DMS114 treated with DMSO at 0.1 percent for 48 hours (cell line): ENCODE data around the gene BACH1.

Source experiments
- DNase-seq: peaks from one replicate; lab custom pipeline; 2025; ENCODE audit not compliant: unreplicated experiment; lab: John Stamatoyannopoulos, UW

BACH1 gene

GRCh38 chr21:29376556-29376955 is 77.8 kb downstream of the BACH1 start:
- DNase-seq = no peak

GRCh38 chr21:29377266-29377665 is 78.5 kb downstream of the BACH1 start:
- DNase-seq = no peak

DNA sequence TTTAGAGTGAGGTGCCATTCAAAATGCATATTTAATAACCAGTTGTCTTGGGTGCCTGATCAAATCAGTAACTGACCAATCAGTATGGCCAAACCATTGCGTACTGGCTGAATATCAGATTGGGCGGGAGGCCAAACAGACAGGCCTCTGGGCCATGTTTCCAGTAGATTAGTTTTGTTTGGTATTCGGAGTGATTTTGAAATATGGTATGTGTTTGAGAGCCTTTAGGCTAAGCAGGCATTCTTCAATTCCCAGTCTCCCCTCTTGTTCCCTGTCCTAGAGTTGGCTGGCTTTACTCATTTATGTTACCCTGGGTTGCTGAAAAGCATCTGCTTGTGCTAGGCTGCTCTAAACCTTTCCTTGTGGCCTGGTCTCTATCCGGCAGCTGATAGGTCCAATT is 80.1 kb downstream of the BACH1 start:
- DNase-seq = no peak

DNA sequence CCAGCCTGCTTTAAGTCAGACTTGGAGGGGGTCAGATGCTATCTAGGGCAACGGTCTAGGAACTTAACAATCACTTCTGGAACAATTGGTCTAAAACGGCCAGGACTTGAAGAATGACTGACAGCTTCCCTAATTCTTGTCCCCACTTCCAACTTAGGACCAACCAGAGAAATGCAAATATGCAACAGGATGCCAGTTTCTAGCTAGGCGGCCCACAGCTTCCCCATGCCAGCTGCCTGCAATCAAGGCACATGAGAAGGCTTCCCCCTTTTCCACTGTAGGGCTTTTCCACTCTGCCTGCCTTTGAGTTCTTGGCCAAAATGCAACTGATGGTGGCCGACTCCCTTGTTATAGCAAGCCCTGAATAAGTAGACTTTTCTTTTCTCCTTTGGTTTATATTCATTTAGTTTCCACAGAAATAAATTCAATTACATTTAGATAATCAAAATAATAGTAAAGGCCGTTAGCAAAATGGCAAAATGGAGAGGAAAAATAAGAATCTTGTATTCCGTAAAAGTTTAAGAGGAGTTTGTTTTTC is 80.9 kb downstream of the BACH1 start:
- no peak for DNase-seq

DNA sequence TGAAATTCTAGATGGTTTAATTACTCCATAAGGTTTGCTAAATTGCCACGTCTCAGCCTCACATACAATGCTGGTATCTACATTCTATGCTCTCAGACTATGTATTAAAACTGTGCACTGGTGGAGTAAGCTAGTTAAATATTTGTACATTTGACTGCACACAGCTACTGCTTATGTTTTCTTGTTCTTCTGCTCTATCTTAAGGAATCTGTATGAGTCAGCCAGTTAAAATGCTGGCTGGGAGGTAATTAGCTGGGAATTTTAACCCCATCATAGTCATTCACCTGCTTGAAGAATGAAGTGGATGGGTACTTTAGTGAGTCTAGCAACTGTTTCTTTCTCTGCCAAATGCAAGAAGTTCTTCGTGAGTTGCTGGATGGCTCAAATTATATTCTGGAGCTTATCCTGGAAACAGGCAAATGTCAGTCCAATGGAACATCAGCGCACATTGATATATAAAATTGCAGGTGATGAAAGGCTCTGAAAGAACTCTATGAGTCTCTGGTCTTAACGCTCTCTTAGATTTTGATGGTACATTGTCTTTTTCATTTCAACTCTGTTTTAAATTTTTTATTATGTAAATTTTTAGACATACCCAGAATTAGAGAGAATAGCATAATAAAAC is 83.4 kb downstream of the BACH1 start:
- DNase-seq = no peak

DNA sequence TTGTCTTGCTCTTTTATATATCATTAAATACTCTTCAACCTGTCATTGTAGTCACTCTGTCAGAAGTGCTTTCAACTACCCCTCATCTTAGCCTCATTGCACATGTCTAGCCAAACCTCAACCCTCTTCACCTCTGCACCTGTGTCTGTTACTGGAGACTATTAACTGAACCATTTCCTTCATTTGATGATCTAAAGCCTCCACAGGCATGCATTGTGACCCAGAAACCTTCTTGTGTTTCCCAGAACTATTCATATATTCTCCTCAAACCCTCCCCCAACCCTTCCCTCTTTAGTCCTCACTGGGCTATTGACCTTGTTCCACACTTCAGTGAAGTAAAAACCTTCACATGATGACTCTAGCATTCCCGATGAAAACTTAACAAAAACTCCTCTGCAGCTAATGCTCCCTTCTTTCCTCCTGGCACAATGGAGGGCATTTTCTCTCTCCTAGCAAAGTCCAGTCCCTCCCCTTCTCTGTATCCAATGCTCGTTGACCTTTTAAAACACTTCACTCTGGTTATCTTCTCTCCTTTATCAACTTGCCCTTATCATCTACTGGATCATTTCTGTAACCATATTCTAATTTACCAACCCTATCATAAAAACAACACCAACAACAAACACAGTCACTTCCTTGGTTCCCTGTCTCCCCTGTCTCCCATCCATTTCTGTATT is 86.1 kb downstream of the BACH1 start:
- no peak for DNase-seq

- DNase-seq = no peak
These were observed 87.3 kb downstream of the BACH1 start for GRCh38 chr21:29385934-29386520.

GRCh38 chr21:29386803-29387202 is 88.1 kb downstream of the BACH1 start:
- no peak for DNase-seq

GRCh38 chr21:29387598-29387997 is 88.9 kb downstream of the BACH1 start:
- DNase-seq = no peak

DNA sequence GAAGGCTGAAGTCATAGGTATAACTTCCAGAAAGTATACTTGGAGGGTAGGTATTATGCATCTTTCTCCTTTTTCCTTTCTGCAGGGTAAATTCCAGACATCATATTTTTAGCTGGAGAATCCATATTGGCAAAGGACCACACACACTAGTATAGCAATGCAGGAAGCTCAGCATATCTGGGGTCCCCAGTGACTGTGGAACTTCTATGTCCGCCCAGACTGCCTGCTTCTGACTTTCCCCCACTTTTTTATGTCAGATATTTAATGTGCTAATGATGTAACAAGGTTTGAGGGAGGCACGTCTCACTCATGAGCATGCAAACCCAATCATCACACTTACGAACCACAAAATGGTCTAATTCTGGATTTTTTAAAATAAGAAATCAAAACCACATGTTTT is 90.4 kb downstream of the BACH1 start:
- no peak for DNase-seq

DNA sequence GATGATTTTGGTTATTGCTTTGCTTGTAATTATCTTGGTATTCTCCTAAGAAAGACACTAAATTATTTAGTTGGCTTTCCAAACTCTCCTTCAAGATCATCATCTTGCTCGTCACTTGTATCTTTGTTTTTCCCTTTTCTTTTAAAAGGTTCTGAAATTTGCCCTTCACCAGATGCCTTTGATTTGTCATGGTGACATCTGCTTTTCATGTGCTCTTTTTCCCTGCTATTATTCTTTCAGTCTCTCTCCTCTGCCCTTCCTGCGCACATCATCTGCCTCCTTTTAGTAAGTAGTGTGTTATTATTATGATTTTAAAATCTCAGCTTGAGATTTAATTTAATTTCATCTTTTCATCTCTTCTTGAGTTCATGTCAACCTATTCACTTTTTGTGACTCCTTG is 92.1 kb downstream of the BACH1 start:
- no peak for DNase-seq

- DNase-seq = no peak
These were observed 95.3 kb downstream of the BACH1 start for GRCh38 chr21:29394051-29394450.
